ENCODE results near the gene CXorf49.
"Not testable (repeated sequence)": the region's sequence is repeated elsewhere in the genome, so short reads cannot be mapped to it uniquely, and the experiment has no call there.

The CXorf49 gene

GRCh38 chrX:71671938-71672337, 46.1 kb downstream of the CXorf49 start:
- no peaks in the 10 kb centered on the region for H3K4me1 ChIP-seq (ENCODE audit: control insufficient read depth in 2 of 2, insufficient read depth in 1 of 2, low read depth in 1 of 2, low read length in 2 of 2)
- H3K9me3 ChIP-seq (replicated peaks in 1 of 2; ENCODE audit: control insufficient read depth in 2 of 2, insufficient read depth in 1 of 2, low read depth in 1 of 2, low read length in 2 of 2): no peaks in the 10 kb centered on the region
- H3K9ac ChIP-seq (ENCODE audit: low read depth, low read length, poor library complexity): no peak overlapping the region
- no peak overlapping the region for H3K27ac ChIP-seq (replicated peaks; ENCODE audit: low read length)
- no peak overlapping the region for H4K8ac ChIP-seq (ENCODE audit: low read depth, low read length)
- H3K23ac ChIP-seq (ENCODE audit: low read depth, low read length, poor library complexity): no peak overlapping the region
- H2BK5ac ChIP-seq (ENCODE audit: low read length): no peak overlapping the region
- H3K4me2 ChIP-seq (ENCODE audit: insufficient read depth, low read length, poor library complexity, severe bottlenecking): no peak overlapping the region
- no CpG with 5 or more reads among the region's 11 CpGs for WGBS, 2 donors (ENCODE audit: extremely low coverage in 2 of 2, insufficient read length in 2 of 2, insufficient replicate concordance in 1 of 2)
- no peak overlapping the region for H3K4me3 ChIP-seq (ENCODE audit: low read length in 2 of 2)
- H3K4ac ChIP-seq (ENCODE audit: low read length): no peak overlapping the region
- no peaks in the 10 kb centered on the region for H3K79me1 ChIP-seq (ENCODE audit: low read depth, low read length)
- no peak for DNase-seq (ENCODE audit: low spot score)
- no peak overlapping the region for H2AK5ac ChIP-seq (ENCODE audit: low read depth, low read length)
- H4K91ac ChIP-seq (ENCODE audit: low read depth, low read length, poor library complexity): no peak overlapping the region
- H2BK12ac ChIP-seq (ENCODE audit: low read length): no peak overlapping the region
- no peak overlapping the region for H2AFZ ChIP-seq (ENCODE audit: low read length)
- H2BK120ac ChIP-seq (ENCODE audit: low read depth, low read length): no peak overlapping the region
- no peak overlapping the region for H2BK15ac ChIP-seq (ENCODE audit: low read length)
- no peak overlapping the region for H3K18ac ChIP-seq (ENCODE audit: low read length)
- peaks cover 0 to 13% (median 0%) of the 10 kb centered on the region in 3 experiments for H3K27me3 ChIP-seq (ENCODE audit: control insufficient read depth in 3 of 3, insufficient read depth in 3 of 3, low read depth in 1 of 3, low read length in 3 of 3)
- H3K14ac ChIP-seq (ENCODE audit: low read length): no peak overlapping the region
- no peaks in the 10 kb centered on the region for H3K36me3 ChIP-seq (replicated peaks in 1 of 2; ENCODE audit: control insufficient read depth in 2 of 2, insufficient read depth in 2 of 2, low read length in 2 of 2)

GRCh38 chrX:71671043-71671780, 46.9 kb downstream of the CXorf49 start:
- Histone ChIP-seq H3K18ac (ENCODE audit: low read length) (no peak overlapping the region), H3K14ac (ENCODE audit: low read length) (no peak overlapping the region), H3K9ac (ENCODE audit: low read depth, low read length, poor library complexity) (no peak overlapping the region), H3K9me3 (replicated peaks in 1 of 2; ENCODE audit: control insufficient read depth in 2 of 2, insufficient read depth in 1 of 2, low read depth in 1 of 2, low read length in 2 of 2) (no peaks in the 10 kb centered on the region), H3K4me1 (ENCODE audit: control insufficient read depth in 2 of 2, insufficient read depth in 1 of 2, low read depth in 1 of 2, low read length in 2 of 2) (no peaks in the 10 kb centered on the region), H4K91ac (ENCODE audit: low read depth, low read length, poor library complexity) (no peak overlapping the region), H2BK120ac (ENCODE audit: low read depth, low read length) (no peak overlapping the region), H2BK5ac (ENCODE audit: low read length) (no peak overlapping the region), H4K8ac (ENCODE audit: low read depth, low read length) (no peak overlapping the region), H3K79me1 (ENCODE audit: low read depth, low read length) (no peaks in the 10 kb centered on the region), H3K4me2 (ENCODE audit: insufficient read depth, low read length, poor library complexity, severe bottlenecking) (no peak overlapping the region), H2BK15ac (ENCODE audit: low read length) (no peak overlapping the region), H3K4me3 (ENCODE audit: low read length in 2 of 2) (no peak overlapping the region), H2AFZ (ENCODE audit: low read length) (no peak overlapping the region), H3K36me3 (replicated peaks in 1 of 2; ENCODE audit: control insufficient read depth in 2 of 2, insufficient read depth in 2 of 2, low read length in 2 of 2) (no peaks in the 10 kb centered on the region), H2BK12ac (ENCODE audit: low read length) (no peak overlapping the region), H3K23ac (ENCODE audit: low read depth, low read length, poor library complexity) (no peak overlapping the region), H3K27ac (replicated peaks; ENCODE audit: low read length) (no peak overlapping the region), H2AK5ac (ENCODE audit: low read depth, low read length) (no peak overlapping the region), H3K27me3 (ENCODE audit: control insufficient read depth in 3 of 3, insufficient read depth in 3 of 3, low read depth in 1 of 3, low read length in 3 of 3) (peaks cover 0 to 13% (median 0%) of the 10 kb centered on the region in 3 experiments), H3K4ac (ENCODE audit: low read length) (no peak overlapping the region)
- no peak for DNase-seq (ENCODE audit: low spot score)
- no CpG with 5 or more reads among the region's 12 CpGs for WGBS, 2 donors (ENCODE audit: extremely low coverage in 2 of 2, insufficient read length in 2 of 2, insufficient replicate concordance in 1 of 2)

GRCh38 chrX:71669947-71670346, 48.1 kb downstream of the CXorf49 start:
- not testable (repeated sequence) for H3K23ac ChIP-seq (ENCODE audit: low read depth, low read length, poor library complexity); DNase-seq (ENCODE audit: low spot score)

DNA sequence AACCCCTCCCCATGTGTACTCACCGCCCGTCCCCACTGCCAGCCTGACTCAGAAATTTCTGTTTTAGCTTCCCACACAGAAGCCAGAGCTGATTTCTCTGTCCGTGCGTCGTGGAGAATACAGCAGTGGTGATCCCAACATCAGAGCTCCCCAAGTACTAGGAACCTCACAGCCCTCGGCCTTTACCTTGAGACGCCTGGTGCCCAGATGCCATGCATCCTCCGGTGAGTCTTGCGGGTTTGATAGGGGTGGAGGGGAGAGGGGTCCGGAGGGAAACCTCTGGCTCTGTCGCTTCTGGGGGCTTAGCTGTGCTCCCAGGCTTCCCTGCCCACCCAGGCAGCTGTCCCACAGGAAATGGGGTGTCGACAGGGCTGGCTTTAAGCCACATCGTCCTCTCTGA, 48.6 kb downstream of the CXorf49 start:
- no peaks in the 10 kb centered on the region for H3K4me1 ChIP-seq (ENCODE audit: control insufficient read depth in 2 of 2, insufficient read depth in 1 of 2, low read depth in 1 of 2, low read length in 2 of 2)
- H2BK12ac ChIP-seq (ENCODE audit: low read length): no peak overlapping the region
- H3K14ac ChIP-seq (ENCODE audit: low read length): no peak overlapping the region
- no peaks in the 10 kb centered on the region for H3K9me3 ChIP-seq (replicated peaks in 1 of 2; ENCODE audit: control insufficient read depth in 2 of 2, insufficient read depth in 1 of 2, low read depth in 1 of 2, low read length in 2 of 2)
- no peak overlapping the region for H3K4me2 ChIP-seq (ENCODE audit: insufficient read depth, low read length, poor library complexity, severe bottlenecking)
- H3K36me3 ChIP-seq (replicated peaks in 1 of 2; ENCODE audit: control insufficient read depth in 2 of 2, insufficient read depth in 2 of 2, low read length in 2 of 2): no peaks in the 10 kb centered on the region
- H3K18ac ChIP-seq (ENCODE audit: low read length): no peak overlapping the region
- H2AK5ac ChIP-seq (ENCODE audit: low read depth, low read length): no peak overlapping the region
- H2BK120ac ChIP-seq (ENCODE audit: low read depth, low read length): no peak overlapping the region
- no peak overlapping the region for H2BK15ac ChIP-seq (ENCODE audit: low read length)
- H3K23ac ChIP-seq (ENCODE audit: low read depth, low read length, poor library complexity): no peak overlapping the region
- H3K9ac ChIP-seq (ENCODE audit: low read depth, low read length, poor library complexity): no peak overlapping the region
- H4K91ac ChIP-seq (ENCODE audit: low read depth, low read length, poor library complexity): no peak overlapping the region
- H3K27ac ChIP-seq (replicated peaks; ENCODE audit: low read length): no peak overlapping the region
- H3K4me3 ChIP-seq (ENCODE audit: low read length in 2 of 2): no peak overlapping the region
- H2AFZ ChIP-seq (ENCODE audit: low read length): no peak overlapping the region
- H2BK5ac ChIP-seq (ENCODE audit: low read length): no peak overlapping the region
- H3K4ac ChIP-seq (ENCODE audit: low read length): no peak overlapping the region
- DNase-seq (ENCODE audit: low spot score): no peak
- no CpG with 5 or more reads among the region's 13 CpGs for WGBS, 2 donors (ENCODE audit: extremely low coverage in 2 of 2, insufficient read length in 2 of 2, insufficient replicate concordance in 1 of 2)
- no peaks in the 10 kb centered on the region for H3K79me1 ChIP-seq (ENCODE audit: low read depth, low read length)
- peaks cover 0 to 13% (median 0%) of the 10 kb centered on the region in 3 experiments for H3K27me3 ChIP-seq (ENCODE audit: control insufficient read depth in 3 of 3, insufficient read depth in 3 of 3, low read depth in 1 of 3, low read length in 3 of 3)
- H4K8ac ChIP-seq (ENCODE audit: low read depth, low read length): no peak overlapping the region

More at GRCh38 chrX:71669947-71670346, 48.1 kb downstream of the CXorf49 start:
- not testable (repeated sequence) for H3K4me2 ChIP-seq (ENCODE audit: insufficient read depth, low read length, poor library complexity, severe bottlenecking); H2BK5ac ChIP-seq (ENCODE audit: low read length); H2AFZ ChIP-seq (ENCODE audit: low read length); H3K18ac ChIP-seq (ENCODE audit: low read length); H3K4me1 ChIP-seq (ENCODE audit: control insufficient read depth in 2 of 2, insufficient read depth in 1 of 2, low read depth in 1 of 2, low read length in 2 of 2); H3K9ac ChIP-seq (ENCODE audit: low read depth, low read length, poor library complexity); H3K27ac ChIP-seq (replicated peaks; ENCODE audit: low read length); H3K79me1 ChIP-seq (ENCODE audit: low read depth, low read length); H3K36me3 ChIP-seq (replicated peaks in 1 of 2; ENCODE audit: control insufficient read depth in 2 of 2, insufficient read depth in 2 of 2, low read length in 2 of 2); H2BK120ac ChIP-seq (ENCODE audit: low read depth, low read length); H3K9me3 ChIP-seq (replicated peaks in 1 of 2; ENCODE audit: control insufficient read depth in 2 of 2, insufficient read depth in 1 of 2, low read depth in 1 of 2, low read length in 2 of 2); H3K4me3 ChIP-seq (ENCODE audit: low read length in 2 of 2); H3K4ac ChIP-seq (ENCODE audit: low read length); H4K8ac ChIP-seq (ENCODE audit: low read depth, low read length); H2BK15ac ChIP-seq (ENCODE audit: low read length); H4K91ac ChIP-seq (ENCODE audit: low read depth, low read length, poor library complexity); H2AK5ac ChIP-seq (ENCODE audit: low read depth, low read length); H2BK12ac ChIP-seq (ENCODE audit: low read length); H3K14ac ChIP-seq (ENCODE audit: low read length)
- no CpG with 5 or more reads among the region's 10 CpGs for WGBS, 2 donors (ENCODE audit: extremely low coverage in 2 of 2, insufficient read length in 2 of 2, insufficient replicate concordance in 1 of 2)
- H3K27me3 ChIP-seq (ENCODE audit: control insufficient read depth in 3 of 3, insufficient read depth in 3 of 3, low read depth in 1 of 3, low read length in 3 of 3): peaks cover 0 to 13% (median 0%) of the 10 kb centered on the region in 3 experiments

All from neuronal stem cell (in vitro differentiated cells).